VCaP (cell line): ENCODE results near the gene ZFPM1.

Experiments
- H3K27ac ChIP-seq: fragments of 450-650 bp; 2 replicates; pipeline ENCODE4 v1.5.1; 2017
- CTCF ChIP-seq: fragments of 450-650 bp; conservative IDR thresholded peaks from 2 replicates; pipeline ENCODE4 v1.5.1; 2017; ENCODE audit warnings: mild to moderate bottlenecking, moderate library complexity

The ZFPM1 gene

GRCh38 chr16:88471115-88471514 is 18.0 kb downstream of the ZFPM1 start:
- no peak for TF ChIP-seq CTCF
- H3K27ac ChIP-seq = no peak overlapping the region

- H3K27ac ChIP-seq = no peak overlapping the region
- TF ChIP-seq CTCF = no peak
Observed at GRCh38 chr16:88471575-88471974, 18.5 kb downstream of the ZFPM1 start.

GRCh38 chr16:88472069-88472468 is 19.0 kb downstream of the ZFPM1 start:
- no peak overlapping the region for H3K27ac ChIP-seq
- TF ChIP-seq CTCF = no peak

GRCh38 chr16:88472637-88473205 is 19.6 kb downstream of the ZFPM1 start:
- TF ChIP-seq CTCF = no peak
- no peak overlapping the region for H3K27ac ChIP-seq

GRCh38 chr16:88473666-88474534 is 20.8 kb downstream of the ZFPM1 start:
- no peak overlapping the region for H3K27ac ChIP-seq
- no peak for TF ChIP-seq CTCF

- TF ChIP-seq CTCF = no peak
- no peak overlapping the region for H3K27ac ChIP-seq
Observed at GRCh38 chr16:88475037-88475436, 22.0 kb downstream of the ZFPM1 start.

- H3K27ac ChIP-seq = no peak overlapping the region
- no peak for TF ChIP-seq CTCF
Observed at GRCh38 chr16:88476203-88476602, 23.1 kb downstream of the ZFPM1 start.
